AG04449 (cell line): ENCODE data around the gene PGAM5.

Source experiments
- CTCF ChIA-PET: fragments of 350-600 bp; formaldehyde crosslinking; extraction: SDS; loops from one replicate; lab custom pipeline; 2021; ENCODE audit warnings: antibody characterized with exemption; lab: Yijun Ruan, JAX
- POLR2A ChIA-PET: fragments of 400-600, 350-600 bp; formaldehyde crosslinking; extraction: SDS; loops from one replicate; lab custom pipeline; 2020; ENCODE audit warnings: antibody characterized with exemption, inconsistent platforms; lab: Yijun Ruan, JAX
- DNase-seq: peaks from one replicate; pipeline ENCODE4 v3.0.0-alpha.2; 2010; ENCODE audit warnings: low read depth, low spot score
- H3K4me3 ChIP-seq: 2 replicates; pipeline ENCODE4 v1.5.1; 2011; ENCODE audit warnings: low read depth, mild to moderate bottlenecking, control low read depth, low read length
- TF ChIP-seq, protein P1 (sequence below): IDR thresholded peaks from one replicate; pipeline ENCODE4 v1.5.1; 2011; ENCODE audit warnings: mild to moderate bottlenecking, moderate library complexity, low read length, control low read depth, inconsistent platforms; ENCODE audit not compliant: insufficient read depth; ENCODE audit errors: missing control alignments

The PGAM5 gene

DNA sequence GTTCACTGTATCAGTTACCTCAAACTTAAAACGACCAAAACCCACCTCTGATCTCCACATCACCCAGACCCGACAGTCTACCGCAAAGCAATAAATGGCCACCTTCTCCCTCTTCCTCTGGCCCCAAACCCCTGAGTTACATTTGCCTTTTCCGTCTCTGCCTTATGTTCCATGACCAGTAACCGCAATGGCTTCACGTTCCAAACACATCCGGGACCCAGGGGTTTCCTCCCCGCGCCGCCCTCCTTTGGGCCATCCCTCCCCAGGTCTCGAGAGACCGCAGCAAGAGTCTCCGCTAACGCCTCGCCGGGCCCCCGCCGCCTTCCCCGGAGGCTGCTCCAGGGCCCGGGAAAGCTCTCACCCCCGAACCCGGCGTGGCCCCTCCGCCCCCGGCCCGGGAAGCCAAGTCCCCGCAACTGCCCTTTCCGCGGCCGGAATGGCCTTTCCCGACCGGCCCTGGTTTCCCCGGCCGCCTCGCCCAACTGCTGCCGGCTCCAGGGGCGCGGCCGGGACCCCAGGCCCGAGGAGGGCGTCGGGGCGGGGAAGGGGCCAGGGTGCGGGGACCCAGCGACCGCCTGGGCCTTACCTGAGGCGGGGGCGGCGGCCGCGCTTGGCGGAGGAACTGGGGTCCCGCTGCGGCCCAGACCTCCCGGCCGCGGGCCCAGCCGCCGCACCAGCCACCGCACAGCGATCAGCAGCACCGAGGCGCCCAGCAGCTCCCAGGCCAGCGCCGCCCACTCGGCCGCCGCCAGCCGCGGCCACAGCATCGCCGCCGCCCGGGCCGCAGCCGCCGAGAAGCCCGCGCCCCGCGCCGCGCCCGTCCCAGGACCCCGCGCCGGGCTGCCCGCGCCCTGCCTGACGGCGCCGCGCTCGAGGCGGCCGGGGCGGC, 50.6 kb downstream of the PGAM5 start, which contains the start of gene ANKLE2:
Gene ANKLE2 (minus strand): TSS at position 801 of the 889 bp plus-strand sequence. CDS start 34 bp downstream, at position 767.
- CTCF ChIA-PET = interaction anchor here (1.0 kb wide), 1 partner anchor 7 kb away, joined by 3 read pairs; no protein-coding TSS in a partner anchor
- peak; percentile 17 for DNase-seq
- POLR2A ChIA-PET = interaction anchor here (1.0 kb wide), 2 partner anchors 38 to 40 kb away, joined by 3 read pairs; no protein-coding TSS in a partner anchor
- H3K4me3 ChIP-seq = peak within 1 kb of the TSS; percentile 83
- TF ChIP-seq, protein P1, sequence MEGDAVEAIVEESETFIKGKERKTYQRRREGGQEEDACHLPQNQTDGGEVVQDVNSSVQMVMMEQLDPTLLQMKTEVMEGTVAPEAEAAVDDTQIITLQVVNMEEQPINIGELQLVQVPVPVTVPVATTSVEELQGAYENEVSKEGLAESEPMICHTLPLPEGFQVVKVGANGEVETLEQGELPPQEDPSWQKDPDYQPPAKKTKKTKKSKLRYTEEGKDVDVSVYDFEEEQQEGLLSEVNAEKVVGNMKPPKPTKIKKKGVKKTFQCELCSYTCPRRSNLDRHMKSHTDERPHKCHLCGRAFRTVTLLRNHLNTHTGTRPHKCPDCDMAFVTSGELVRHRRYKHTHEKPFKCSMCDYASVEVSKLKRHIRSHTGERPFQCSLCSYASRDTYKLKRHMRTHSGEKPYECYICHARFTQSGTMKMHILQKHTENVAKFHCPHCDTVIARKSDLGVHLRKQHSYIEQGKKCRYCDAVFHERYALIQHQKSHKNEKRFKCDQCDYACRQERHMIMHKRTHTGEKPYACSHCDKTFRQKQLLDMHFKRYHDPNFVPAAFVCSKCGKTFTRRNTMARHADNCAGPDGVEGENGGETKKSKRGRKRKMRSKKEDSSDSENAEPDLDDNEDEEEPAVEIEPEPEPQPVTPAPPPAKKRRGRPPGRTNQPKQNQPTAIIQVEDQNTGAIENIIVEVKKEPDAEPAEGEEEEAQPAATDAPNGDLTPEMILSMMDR = no peak

DNA sequence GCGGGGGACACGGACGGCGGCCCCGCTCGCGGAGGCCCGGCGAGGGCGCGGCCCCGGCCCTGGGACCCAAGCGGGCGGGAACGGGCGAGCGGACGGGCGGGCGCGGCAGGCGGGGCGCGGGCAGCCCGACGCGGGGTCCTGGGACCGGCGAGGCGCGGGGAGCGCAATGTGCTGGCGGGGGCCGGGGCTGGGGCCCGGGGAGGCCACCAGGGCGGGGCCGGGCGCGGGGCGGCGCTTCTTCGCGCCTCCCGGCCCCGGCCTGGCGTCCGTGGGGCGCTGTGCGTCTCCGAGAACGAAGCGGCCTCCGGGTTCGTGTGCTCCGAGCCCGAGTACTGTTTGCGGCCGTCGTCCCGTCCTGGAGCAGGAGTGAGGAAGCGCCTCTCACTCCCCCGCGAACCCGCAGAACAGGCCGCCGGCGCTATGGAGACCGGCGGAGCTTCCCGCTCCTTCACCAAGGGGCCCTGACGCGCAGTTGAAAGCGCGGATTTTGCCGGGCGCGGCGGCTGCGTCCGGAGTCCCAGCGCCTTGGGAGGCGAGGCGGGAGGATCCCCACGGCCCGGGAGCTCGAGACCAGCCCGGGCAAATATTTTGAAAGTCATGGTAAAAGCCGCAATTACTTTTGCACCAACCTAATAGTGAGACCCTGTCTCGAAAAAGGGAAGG, 51.4 kb downstream of the PGAM5 start:
- ChIA-PET POLR2A (no interaction called here), CTCF (interaction anchor here (1.0 kb wide), 1 partner anchor 11 kb away, joined by 4 read pairs; no protein-coding TSS in a partner anchor)
- peak; percentile 31 for DNase-seq
- H3K4me3 ChIP-seq = peak overlapping the region; percentile 83
- TF ChIP-seq, protein P1 = peak; percentile 42

DNA sequence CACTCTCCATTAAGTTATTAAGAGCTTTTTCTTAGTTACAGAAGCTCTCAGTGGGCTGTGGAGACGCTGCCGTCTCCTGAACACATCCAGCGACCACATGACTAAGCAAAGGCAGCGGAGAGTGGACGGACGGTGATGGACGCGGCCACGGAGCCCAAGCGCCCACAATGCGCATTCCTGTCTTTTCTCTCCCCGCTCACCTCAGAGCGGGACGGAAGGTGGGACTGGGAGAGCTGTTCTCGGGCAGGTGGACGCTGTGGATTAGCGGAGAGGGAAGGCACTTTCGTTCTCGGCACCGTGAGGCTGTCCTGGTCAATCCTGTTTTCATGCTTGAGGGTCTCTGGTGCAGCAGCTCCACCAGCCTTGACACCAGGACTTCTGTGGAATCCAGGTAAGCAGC, 53.6 kb downstream of the PGAM5 start:
- H3K4me3 ChIP-seq = no peak overlapping the region
- ChIA-PET POLR2A (no interaction called here), CTCF (interaction anchor here (1.1 kb wide), 1 partner anchor 10 kb away, joined by 5 read pairs; no protein-coding TSS in a partner anchor)
- TF ChIP-seq, protein P1 = no peak
- DNase-seq = no peak

DNA sequence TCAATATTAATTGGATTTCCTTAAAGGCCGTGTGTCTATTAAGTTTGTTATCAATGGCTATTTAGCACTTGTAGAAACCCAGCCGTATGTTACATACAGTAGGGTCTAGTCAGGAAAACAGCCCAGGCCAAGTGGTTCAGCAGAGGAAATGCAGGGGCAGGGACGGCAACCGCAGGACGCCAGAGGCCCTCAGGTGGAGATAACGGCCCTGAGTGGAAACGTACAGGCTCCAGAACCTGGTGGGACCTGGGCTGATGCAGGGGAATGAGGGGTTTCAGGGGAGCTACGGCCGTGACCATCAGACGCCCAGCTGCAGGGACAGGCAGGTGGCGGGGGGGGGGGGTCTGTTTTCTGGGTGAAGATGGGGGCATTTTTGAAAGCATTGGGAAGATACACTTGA, 54.7 kb downstream of the PGAM5 start:
- CTCF ChIA-PET = interaction anchor here (0.6 to 1.1 kb wide), 2 partner anchors 9 to 25 kb away, joined by 3 to 5 read pairs; no protein-coding TSS in a partner anchor
- DNase-seq = no peak
- no peak overlapping the region for H3K4me3 ChIP-seq
- TF ChIP-seq, protein P1 = no peak
- POLR2A ChIA-PET = no interaction called here

DNA sequence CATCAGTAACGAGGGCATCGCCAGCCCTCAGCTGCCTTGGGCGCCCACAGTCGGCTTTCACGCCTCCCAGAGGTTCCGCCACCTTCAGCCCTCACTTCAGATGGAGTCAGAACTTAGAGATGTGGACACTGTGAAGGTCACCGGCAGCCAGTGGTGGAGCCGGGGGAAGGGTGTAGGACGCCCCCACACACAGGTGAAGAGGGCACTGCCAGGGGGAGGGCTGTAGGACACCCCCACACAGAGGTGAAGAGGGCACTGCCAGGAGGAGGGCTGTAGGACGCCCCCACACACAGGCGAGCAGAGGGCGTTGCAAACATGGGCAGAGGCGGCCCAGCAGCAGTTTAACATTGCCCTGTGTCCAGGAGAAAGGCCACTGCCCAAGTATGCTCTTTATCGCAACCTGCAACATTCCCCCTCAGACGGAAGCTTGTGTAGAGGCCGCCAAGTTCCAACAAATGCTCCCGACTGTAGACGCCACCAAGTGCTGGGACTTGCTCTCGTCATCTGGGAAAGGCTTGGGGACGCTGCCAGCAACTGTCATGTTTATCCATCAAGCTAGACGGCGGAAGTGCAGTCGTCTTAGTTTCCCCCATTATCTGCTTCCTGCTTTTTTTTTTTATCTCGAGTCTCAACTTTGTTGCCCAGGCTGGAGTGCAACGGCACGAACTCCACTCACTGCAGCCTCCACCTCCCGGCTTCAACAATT, 55.9 kb downstream of the PGAM5 start:
- DNase-seq = no peak

More for the DNA sequence above, 55.9 kb downstream of the PGAM5 start:
- TF ChIP-seq, protein P1 = no peak
- ChIA-PET CTCF (interaction anchor here (1.3 to 2.6 kb wide), 2 partner anchors 11 to 23 kb away, joined by 3 to 18 read pairs; no protein-coding TSS in a partner anchor), POLR2A (interaction anchor here (0.6 kb wide), 1 partner anchor 50 kb away, joined by 3 read pairs; no protein-coding TSS in a partner anchor)
- no peak overlapping the region for H3K4me3 ChIP-seq
